Measurements from ENCODE around the gene FNBP1. TPM values are rescaled to one million over a fixed set of nuclear protein-coding genes. Genes with fewer than 3 reads are reported as not detected.

FNBP1 gene
- total and polyA plus RNA-seq, 7 donors = 12.5 to 172 (median 92.8) TPM

GRCh38 chr9:130078547-130078946 is 35.6 kb upstream of the FNBP1 start:
- TF ChIP-seq CTCF (IDR thresholded peaks at IDR 0.05) (no peak), EP300 (IDR thresholded peaks at IDR 0.05) (no peak), POLR2A (IDR thresholded peaks at IDR 0.05) (no peak), POLR2AphosphoS5 (IDR thresholded peaks at IDR 0.05) (no peak)
- WGBS, 2 donors = 95 to 96% methylated on average over 3 of the region's 3 CpGs

GRCh38 chr9:130073373-130073772 is 30.4 kb upstream of the FNBP1 start:
- no peak for DNase-seq
- Histone ChIP-seq H3K9me3 (no peaks in the 10 kb centered on the region), H3K4me1 (peaks cover 0 to 31% (median 15%) of the 10 kb centered on the region in 4 donors), H3K27me3 (no peaks in the 10 kb centered on the region), H3K27ac (no peak overlapping the region), H3K36me3 (peaks cover 12 to 26% (median 16%) of the 10 kb centered on the region in 4 donors), H3K4me3 (no peak overlapping the region)
- WGBS, 2 donors = 56% methylated on average over 2 of the region's 2 CpGs
- intact Hi-C loops (cut with DNase I) = no loop called here
- no peak for TF ChIP-seq EP300 (IDR thresholded peaks at IDR 0.05)

More at GRCh38 chr9:130078547-130078946, 35.6 kb upstream of the FNBP1 start:
- intact Hi-C loops (cut with DNase I) = no loop called here
- Histone ChIP-seq H3K27ac (no peak overlapping the region), H3K4me3 (no peak overlapping the region), H3K36me3 (peaks cover 24 to 74% (median 32%) of the 10 kb centered on the region in 4 donors), H3K9me3 (no peaks in the 10 kb centered on the region), H3K4me1 (peaks cover 0 to 13% (median 5%) of the 10 kb centered on the region in 4 donors), H3K27me3 (no peaks in the 10 kb centered on the region)
- peak; percentile 7 for DNase-seq

GRCh38 chr9:130072515-130073235 is 29.7 kb upstream of the FNBP1 start:
- no peaks in the 10 kb centered on the region for H3K27me3 ChIP-seq
- H3K4me1 ChIP-seq = peaks cover 0 to 36% (median 16%) of the 10 kb centered on the region in 4 donors
- 80 to 81% methylated on average over 9 of the region's 9 CpGs for WGBS, 2 donors
- no peak for DNase-seq
- TF ChIP-seq EP300 (IDR thresholded peaks at IDR 0.05) (no peak), CTCF (IDR thresholded peaks at IDR 0.05) (no peak), POLR2A (IDR thresholded peaks at IDR 0.05) (no peak), POLR2AphosphoS5 (IDR thresholded peaks at IDR 0.05) (no peak)
- H3K9me3 ChIP-seq = no peaks in the 10 kb centered on the region
- no peak overlapping the region for H3K4me3 ChIP-seq
- intact Hi-C loops (cut with DNase I) = no loop called here
- no peak overlapping the region for H3K27ac ChIP-seq
- peaks cover 8 to 19% (median 14%) of the 10 kb centered on the region in 4 donors for H3K36me3 ChIP-seq

GRCh38 chr9:130069048-130069447 is 26.1 kb upstream of the FNBP1 start:
- no peak for DNase-seq
- intact Hi-C loops (cut with DNase I) = no loop called here
- Histone ChIP-seq H3K27ac (peak overlapping the region in 3 of 4 donors; percentile 7 to 57 (median 51)), H3K4me1 (peaks cover 0 to 43% (median 16%) of the 10 kb centered on the region in 4 donors), H3K4me3 (no peak overlapping the region), H3K27me3 (no peaks in the 10 kb centered on the region), H3K9me3 (no peaks in the 10 kb centered on the region), H3K36me3 (no peaks in the 10 kb centered on the region)
- TF ChIP-seq POLR2AphosphoS5 (IDR thresholded peaks at IDR 0.05) (no peak), POLR2A (IDR thresholded peaks at IDR 0.05) (no peak), EP300 (IDR thresholded peaks at IDR 0.05) (no peak), CTCF (IDR thresholded peaks at IDR 0.05) (no peak)
- WGBS, 2 donors = 89 to 92% methylated on average over 1 of the region's 1 CpG

- intact Hi-C loops (cut with DNase I) = no loop called here
- DNase-seq = no peak
- Histone ChIP-seq H3K27me3 (no peaks in the 10 kb centered on the region), H3K27ac (no peak overlapping the region), H3K4me3 (no peak overlapping the region), H3K36me3 (no peaks in the 10 kb centered on the region), H3K4me1 (peaks cover 0 to 31% (median 10%) of the 10 kb centered on the region in 4 donors), H3K9me3 (no peaks in the 10 kb centered on the region)
- TF ChIP-seq EP300 (IDR thresholded peaks at IDR 0.05) (no peak), POLR2A (IDR thresholded peaks at IDR 0.05) (no peak), POLR2AphosphoS5 (IDR thresholded peaks at IDR 0.05) (no peak), CTCF (IDR thresholded peaks at IDR 0.05) (no peak)
- 96 to 97% methylated on average over 4 of the region's 4 CpGs for WGBS, 2 donors
Measured at GRCh38 chr9:130064621-130065020, 21.6 kb upstream of the FNBP1 start.

Data from sigmoid colon (tissue), 7 donors.